GM10266 (cell line): ENCODE measurements around the gene ZNF217.
"Not testable (repeated sequence)": the region's sequence is repeated elsewhere in the genome, so short reads cannot be mapped to it uniquely, and the experiment has no call there.

ENCODE experiments used
- DNase-seq: peaks from one replicate; pipeline ENCODE4 v3.0.0; 2012; ENCODE audit errors: extremely low spot score
- TF ChIP-seq, protein P1 (sequence below): IDR thresholded peaks from 2 replicates; pipeline ENCODE4 v1.5.1; 2012; ENCODE audit warnings: mild to moderate bottlenecking, low read depth; ENCODE audit not compliant: control insufficient read depth, insufficient read depth; ENCODE audit errors: missing control alignments

The ZNF217 gene

DNA sequence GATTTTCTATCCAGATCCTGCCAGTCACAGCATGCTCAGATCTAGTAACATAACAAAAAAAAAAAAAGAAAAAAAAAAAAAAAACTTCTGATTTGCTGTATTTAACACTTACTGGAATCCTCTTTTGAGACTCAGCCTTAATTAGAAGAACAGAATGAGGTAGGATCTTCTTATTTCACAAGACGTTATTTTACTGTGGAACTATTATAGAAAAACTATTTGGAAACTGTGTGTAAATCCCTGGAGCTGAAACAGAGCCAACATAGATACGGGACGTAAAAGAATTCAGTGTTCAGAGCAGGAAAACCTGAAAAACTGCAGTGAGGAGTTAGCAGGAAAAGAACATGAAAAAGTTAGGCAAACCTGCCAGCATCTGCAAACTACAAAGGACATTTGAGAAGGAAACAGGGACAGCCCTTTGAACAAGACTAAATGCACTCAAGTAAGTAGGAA, 3.4 kb upstream of the ZNF217 start:
- no peak for DNase-seq
- TF ChIP-seq, protein P1, sequence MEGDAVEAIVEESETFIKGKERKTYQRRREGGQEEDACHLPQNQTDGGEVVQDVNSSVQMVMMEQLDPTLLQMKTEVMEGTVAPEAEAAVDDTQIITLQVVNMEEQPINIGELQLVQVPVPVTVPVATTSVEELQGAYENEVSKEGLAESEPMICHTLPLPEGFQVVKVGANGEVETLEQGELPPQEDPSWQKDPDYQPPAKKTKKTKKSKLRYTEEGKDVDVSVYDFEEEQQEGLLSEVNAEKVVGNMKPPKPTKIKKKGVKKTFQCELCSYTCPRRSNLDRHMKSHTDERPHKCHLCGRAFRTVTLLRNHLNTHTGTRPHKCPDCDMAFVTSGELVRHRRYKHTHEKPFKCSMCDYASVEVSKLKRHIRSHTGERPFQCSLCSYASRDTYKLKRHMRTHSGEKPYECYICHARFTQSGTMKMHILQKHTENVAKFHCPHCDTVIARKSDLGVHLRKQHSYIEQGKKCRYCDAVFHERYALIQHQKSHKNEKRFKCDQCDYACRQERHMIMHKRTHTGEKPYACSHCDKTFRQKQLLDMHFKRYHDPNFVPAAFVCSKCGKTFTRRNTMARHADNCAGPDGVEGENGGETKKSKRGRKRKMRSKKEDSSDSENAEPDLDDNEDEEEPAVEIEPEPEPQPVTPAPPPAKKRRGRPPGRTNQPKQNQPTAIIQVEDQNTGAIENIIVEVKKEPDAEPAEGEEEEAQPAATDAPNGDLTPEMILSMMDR = no peak

DNA sequence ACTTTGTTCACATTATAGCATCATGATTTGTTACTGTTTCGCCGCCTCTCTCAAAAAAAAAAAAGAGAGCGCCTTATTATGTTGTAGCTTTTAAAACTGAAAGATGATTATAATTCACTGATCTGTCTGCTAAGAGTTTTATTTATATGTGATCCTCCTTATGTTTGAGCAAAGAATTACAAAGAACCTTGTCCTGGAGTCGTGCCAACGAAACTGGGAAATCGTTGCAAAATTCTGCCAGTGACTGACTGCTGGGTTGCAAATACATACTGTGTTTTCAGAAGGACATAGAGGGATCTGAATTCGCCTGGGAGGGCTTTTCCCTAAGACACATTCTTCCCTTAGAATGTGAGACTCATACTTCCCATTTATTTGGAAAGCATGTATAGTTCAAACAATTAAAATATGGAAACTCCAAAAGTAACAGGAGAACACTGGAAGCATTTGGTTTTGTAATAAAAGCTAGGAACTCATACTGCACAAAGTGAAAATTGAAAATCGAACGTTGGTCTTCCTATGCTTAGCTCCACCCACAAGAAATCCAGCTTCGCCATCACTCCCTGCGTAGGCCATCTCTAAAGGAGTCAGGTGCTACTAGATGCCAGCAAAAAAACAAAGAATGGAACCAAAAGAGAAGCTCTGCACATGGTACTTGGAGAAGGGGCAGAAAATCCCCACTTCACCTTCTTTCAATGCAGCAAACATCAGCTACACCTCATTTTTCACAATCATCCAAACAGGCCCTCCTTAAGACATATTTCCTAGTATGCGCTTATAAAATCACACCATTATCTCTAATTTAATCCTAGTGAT, 2.8 kb upstream of the ZNF217 start:
- DNase-seq = not testable (repeated sequence)

DNA sequence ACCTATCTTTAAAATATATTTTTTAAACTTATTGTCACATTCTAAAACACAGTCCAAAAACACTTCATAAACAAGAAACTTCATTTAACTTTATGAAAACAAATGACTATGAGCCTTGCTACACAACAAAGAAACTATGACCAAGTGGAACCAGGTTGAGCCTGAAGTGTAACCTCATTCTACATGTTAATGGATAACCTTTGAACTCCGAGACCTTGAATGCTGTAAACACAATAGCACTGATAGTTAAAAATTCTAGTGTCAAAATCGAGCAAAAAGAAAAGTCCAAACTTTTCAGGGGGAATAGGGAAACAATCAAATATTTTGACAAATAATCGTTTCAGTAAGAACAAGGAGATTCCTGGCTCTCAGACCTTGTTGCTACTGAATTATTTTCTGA, 2.1 kb upstream of the ZNF217 start:
- DNase-seq = not testable (repeated sequence)

DNA sequence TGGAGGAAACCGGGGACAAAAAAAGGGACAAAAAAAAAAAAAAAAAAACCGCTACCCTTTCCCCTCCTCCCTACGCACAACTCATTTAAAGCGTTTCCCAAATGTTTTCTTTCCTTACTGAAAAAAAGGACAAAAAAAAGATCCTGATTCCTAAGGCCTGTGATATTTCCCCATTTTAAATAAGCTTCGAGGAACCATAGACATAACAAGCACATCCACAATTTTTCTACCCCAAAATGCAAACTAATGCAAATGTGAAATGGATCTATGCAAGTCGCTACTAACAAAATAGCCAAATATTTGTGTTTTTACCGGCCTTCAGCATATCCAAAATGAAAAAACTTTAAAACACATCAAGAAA, 1.4 kb upstream of the ZNF217 start:
- DNase-seq = no peak
- TF ChIP-seq, protein P1 = no peak

DNA sequence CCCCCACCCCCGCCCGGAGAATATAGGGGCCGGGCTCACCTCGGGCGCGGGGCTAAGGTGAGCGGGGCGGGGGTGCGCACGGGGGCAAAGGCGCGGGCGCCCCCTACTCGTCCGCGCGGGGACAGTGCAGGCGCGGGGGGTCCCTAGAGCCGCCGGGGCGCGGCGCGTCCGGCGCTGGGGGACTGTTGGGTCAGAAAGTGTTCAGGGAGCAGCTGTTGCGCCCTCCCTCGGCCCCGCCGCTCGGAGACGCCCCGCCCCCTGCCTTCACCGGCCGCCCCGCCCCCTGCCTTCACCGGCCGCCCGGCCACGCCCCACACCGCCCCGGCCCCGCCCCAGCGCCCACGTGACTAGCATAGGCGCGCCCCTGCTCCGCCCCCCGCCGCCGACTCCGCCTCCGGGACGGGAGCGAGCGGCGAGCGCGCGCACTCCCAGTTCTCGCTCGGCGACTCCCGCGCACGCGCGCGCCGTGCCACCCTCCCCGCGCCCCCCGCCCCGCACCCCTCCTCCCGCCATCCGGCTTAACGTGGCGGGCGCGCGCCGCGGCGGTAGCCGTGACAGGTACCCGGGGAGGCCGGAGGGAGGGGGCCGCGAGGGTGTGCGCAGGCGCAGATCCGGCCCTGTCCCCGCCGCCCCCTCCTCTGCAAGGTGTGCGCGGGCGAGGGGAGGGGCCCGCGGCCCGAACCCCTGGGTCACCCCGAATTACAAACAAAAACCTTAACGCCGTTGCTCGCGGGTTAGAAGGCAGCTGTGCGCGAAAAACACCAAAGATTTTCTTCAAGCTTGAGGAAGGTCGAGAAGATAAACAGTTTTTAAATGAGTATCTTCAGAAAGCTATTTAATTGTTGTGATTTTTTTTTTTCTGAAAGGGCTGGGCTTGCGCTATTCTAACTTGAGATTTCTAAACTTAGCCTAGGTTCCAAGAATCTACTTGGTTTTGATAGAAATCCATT, 704 bp upstream of the ZNF217 start:
- TF ChIP-seq, protein P1 = peak; percentile 53
- DNase-seq = peak; percentile 93

DNA sequence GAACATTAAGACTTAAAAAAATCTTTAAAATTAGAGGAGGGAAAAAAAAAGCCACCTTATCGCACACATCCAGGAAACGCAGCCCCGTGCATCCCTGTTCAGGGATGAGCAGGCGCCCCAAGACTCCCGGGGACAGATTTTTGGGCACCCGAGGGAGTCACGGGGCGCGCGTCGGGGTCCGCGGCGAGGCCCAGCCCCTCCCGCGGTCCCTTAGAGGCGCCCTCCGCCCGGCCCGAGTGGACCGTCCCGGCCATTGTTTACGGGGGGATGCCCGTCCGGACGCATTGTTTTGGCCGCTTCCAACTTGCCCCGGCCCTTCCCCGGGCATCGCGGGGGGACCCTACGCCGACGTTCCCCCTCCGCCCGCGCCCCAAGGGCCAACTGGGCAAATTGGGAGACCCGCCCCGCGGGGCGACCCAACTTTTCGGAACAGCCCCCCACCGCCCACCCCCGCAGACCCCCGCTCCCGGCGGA, 610 bp downstream of the ZNF217 start:
- DNase-seq = no peak
- TF ChIP-seq, protein P1 = no peak

DNA sequence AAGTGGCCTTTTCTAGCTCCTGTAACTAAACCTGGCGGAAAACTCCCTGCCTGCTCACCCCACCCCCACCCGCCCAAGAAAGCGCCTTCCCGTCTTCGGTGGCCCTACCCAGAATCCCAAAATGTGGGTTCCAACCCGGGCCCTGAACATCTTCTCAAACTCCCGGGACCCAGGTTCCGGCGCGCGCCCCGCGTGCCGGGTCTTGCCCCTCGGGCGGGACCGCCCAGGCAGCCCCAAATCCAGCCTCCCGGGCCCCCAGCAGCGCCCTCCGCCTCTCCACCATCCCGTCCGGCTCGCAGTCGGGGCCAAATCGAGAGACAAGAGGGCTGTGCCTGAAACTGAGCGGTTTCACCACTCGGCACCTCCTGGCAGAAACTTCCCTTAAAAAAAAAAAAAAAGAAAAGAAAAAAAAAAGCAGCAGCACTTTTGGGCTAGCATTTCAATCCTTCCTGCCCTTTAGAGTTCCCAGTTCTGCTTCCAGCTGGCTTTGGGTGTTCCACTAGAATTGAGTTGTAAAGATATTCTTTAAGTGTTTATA, 1.1 kb downstream of the ZNF217 start:
- not testable (repeated sequence) for DNase-seq

DNA sequence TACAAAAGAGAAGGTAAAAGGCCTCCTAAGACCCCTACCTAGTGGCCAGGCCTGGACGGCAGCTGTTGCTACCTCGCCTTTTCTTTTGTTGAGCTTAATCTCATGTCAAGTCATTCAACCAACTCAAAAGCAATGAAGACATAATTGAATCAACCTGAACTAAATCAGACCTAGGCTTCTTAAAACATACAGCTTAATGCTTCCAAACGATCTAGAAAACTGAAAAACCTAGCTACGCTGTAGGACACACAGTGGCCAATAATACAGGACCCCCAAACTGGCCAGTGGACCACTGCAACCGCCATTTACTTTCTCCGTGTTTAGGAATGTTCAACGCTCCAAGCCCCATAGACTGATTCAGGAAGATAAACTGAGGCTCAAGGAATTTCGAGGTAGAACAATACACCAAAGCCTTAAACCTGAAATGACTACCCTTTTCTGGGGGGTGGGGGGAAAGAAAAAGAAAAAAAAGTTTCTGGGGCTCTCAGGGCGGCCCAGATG, 1.6 kb downstream of the ZNF217 start:
- DNase-seq = not testable (repeated sequence)

DNA sequence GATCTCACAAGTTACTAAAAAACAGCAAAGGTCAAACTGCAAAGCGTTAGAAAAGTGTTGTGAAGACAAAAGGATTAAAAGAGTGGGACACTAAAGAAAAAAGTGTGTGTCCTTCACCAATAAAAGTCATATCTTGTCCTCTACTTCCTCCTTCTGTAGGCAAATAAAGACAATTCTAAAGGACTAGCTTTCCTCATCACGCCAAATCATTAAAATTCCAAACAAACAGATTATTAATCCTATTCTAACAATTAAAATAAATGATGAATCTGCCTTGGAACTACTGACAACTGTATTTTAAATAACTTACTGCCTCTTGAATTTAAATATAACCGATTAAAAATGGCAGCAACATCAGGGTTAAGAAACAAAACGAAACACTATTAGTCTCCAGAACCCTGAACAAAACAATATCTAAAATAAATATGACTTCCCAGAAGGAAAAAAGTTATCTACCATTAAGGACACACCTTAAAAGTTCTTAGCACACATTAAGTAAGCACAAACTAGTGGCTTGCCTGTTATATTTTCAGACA, 2.4 kb downstream of the ZNF217 start:
- DNase-seq = not testable (repeated sequence)

DNA sequence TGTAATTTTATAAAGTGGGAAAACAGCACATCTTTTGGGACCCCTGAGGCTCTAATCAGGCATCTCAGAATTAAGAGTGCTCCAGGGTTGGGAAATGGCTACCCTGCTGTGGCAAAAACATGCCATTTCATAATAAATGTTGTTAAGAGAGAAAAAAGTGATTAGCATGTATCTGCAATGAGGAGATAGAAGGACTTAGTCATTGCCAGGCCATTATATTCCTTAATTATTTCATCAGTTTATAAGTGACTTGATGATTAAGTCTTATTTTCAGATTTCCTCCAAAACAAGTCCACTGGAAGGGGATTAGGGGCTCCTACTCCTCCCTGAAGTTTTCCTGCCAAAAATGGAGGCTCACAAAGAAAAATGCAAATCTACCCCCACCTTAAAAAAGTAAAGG, 3.0 kb downstream of the ZNF217 start:
- DNase-seq = not testable (repeated sequence)

DNA sequence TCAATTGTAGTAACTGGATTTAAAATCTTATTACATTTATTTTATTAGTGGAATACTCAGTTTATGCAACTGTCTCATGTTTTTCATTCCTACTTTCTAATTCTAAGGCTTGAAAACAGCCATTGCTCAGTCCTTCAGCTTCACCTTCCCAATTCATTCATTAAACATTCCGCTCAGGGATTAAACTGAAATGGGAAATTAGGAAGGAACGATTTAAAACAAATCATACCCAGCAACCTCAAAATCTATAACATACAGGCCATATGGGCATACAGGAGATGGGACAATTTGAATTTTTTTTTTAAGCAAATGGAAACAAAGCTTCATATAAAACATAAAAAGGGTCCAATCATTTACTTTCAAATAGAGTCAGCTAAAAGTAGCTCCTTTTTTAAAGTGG, 3.5 kb downstream of the ZNF217 start:
- not testable (repeated sequence) for DNase-seq

DNA sequence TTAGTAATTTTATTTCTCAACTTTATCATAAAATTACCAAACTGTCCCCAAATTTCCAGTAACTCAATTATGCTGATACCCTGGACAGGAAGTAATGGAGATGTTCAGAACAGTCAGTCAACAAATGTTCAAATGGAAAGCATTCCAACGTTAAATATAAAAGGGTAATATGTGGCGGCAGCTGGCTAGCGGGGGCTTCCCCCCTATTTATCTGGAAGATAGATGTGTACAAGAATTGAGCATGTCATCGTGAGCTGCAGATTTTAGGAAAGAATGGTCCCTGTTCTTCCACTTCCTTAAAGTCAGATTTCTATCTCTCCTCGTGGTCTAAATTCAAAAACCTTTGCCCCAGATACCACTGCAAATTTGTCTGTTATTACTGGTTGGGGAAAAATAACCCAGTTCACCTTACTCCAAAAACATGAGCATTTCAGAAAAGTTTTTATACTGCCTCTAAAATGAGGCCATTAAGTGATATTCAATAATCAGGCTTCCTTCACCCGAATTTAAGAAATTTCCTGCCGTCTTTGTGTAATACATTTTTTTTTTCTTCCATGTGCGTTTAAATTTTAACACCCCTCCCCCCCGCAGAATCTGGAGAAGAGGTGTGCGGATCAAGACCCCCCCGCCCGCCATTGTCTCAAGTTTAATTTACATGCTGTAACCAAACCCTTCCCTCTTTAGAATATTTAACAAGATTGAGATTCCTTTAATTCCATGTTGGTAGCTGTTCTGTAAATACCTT, 4.1 kb downstream of the ZNF217 start:
- DNase-seq = not testable (repeated sequence)

DNA sequence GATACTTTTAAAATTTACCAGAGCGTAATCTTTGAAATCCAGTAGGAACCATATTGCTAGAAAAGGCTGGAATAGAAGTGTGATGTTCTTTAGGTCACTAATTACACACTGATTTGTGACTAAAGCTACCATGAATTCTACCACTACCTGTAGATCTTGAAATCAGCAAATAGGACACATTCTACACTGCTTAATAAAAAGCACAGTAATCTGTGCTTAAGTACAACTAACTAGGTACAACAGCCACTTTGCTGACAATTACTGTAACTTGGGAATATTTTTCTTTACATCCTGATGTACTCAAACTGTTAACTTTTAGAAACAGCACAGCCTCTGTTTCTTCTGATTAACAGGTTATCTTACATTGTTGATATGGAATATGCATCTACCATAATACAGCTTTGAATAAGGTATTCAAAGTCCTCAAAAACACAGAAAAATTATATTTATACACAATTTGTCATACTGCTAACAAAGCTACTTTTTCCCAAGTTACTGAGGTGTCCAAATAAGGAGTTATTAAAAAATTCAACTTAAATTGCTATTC, 6.4 kb downstream of the ZNF217 start:
- DNase-seq = not testable (repeated sequence)
